ENCODE results near the gene TMEM272.

DNA sequence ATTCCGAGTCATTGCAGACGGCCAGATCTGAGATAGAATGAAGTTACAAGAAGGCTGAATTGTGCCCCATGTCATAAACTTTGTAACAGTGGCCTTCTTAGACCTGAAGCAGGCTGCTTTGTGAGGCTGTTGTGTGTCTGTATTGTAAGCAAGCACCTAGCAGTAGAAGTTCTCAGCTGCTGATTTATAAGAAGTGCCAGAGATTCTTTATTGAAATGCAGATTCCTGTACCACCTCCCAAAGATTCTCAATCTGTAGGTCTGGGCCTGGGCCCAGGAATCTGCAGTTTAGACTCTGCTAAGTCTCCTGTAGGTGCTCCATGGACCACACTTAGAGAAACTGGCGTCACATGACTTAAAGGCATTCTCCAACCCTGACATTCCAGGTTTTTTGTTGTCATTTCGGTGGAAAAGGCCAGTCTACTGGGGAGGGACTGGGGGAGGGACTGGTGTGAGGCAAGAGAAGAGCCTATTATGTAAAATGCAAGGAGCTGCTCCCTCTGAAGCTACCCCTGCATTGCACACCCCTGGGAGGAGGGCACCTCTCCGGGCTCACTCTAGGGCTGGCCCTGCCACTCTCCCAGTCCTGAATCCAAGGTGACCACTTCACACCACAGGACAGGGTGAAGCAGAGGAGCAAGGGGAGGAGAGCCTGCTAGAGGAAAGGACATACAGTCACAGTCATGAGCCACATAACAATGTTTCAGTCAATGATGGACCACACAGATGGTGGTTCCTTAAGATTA is 769 bp upstream of the TMEM272 start:
- TF ChIP-seq EZH2 (IDR thresholded peaks at IDR 0.05; ENCODE audit: insufficient read depth, poor library complexity, severe bottlenecking) (no peak), EZH2phosphoT487 (IDR thresholded peaks at IDR 0.05; ENCODE audit: insufficient read depth, low read depth) (no peak)
